ENCODE data around the gene CAPZB.

CAPZB gene

GRCh38 chr1:19480282-19480681, 5.1 kb downstream of the CAPZB start:
- TF ChIP-seq GATA3 (IDR thresholded peaks at IDR 0.05; ENCODE audit: low read depth, low read length) (no peak), GATA2 (IDR thresholded peaks at IDR 0.05; ENCODE audit: low read depth, low read length) (no peak)

- TF ChIP-seq GATA3 (IDR thresholded peaks at IDR 0.05; ENCODE audit: low read depth, low read length) (no peak), GATA2 (IDR thresholded peaks at IDR 0.05; ENCODE audit: low read depth, low read length) (no peak)
Observed at GRCh38 chr1:19479351-19480120, 5.8 kb downstream of the CAPZB start.

- TF ChIP-seq GATA2 (IDR thresholded peaks at IDR 0.05; ENCODE audit: low read depth, low read length): no peak
- TF ChIP-seq GATA3 (IDR thresholded peaks at IDR 0.05; ENCODE audit: low read depth, low read length): no peak
Observed at GRCh38 chr1:19478322-19478721, 7.0 kb downstream of the CAPZB start.

GRCh38 chr1:19477284-19478249, 7.8 kb downstream of the CAPZB start:
- no peak for TF ChIP-seq GATA3 (IDR thresholded peaks at IDR 0.05; ENCODE audit: low read depth, low read length)
- TF ChIP-seq GATA2 (IDR thresholded peaks at IDR 0.05; ENCODE audit: low read depth, low read length): no peak

- TF ChIP-seq GATA3 (IDR thresholded peaks at IDR 0.05; ENCODE audit: low read depth, low read length) (no peak), GATA2 (IDR thresholded peaks at IDR 0.05; ENCODE audit: low read depth, low read length) (no peak)
Observed at GRCh38 chr1:19476450-19477190, 8.7 kb downstream of the CAPZB start.

GRCh38 chr1:19475296-19475695, 10.0 kb downstream of the CAPZB start:
- TF ChIP-seq GATA3 (IDR thresholded peaks at IDR 0.05; ENCODE audit: low read depth, low read length) (no peak), GATA2 (IDR thresholded peaks at IDR 0.05; ENCODE audit: low read depth, low read length) (no peak)

GRCh38 chr1:19472174-19472573, 13.2 kb downstream of the CAPZB start:
- no peak for TF ChIP-seq GATA3 (IDR thresholded peaks at IDR 0.05; ENCODE audit: low read depth, low read length)
- no peak for TF ChIP-seq GATA2 (IDR thresholded peaks at IDR 0.05; ENCODE audit: low read depth, low read length)

GRCh38 chr1:19469004-19469403, 16.3 kb downstream of the CAPZB start:
- TF ChIP-seq GATA3 (IDR thresholded peaks at IDR 0.05; ENCODE audit: low read depth, low read length) (no peak), GATA2 (IDR thresholded peaks at IDR 0.05; ENCODE audit: low read depth, low read length) (no peak)

- no peak for TF ChIP-seq GATA3 (IDR thresholded peaks at IDR 0.05; ENCODE audit: low read depth, low read length)
Observed at GRCh38 chr1:19468397-19468956, 16.9 kb downstream of the CAPZB start.

- TF ChIP-seq GATA2 (IDR thresholded peaks at IDR 0.05; ENCODE audit: low read depth, low read length): no peak
Observed at GRCh38 chr1:19467199-19468187, 17.8 kb downstream of the CAPZB start.

GRCh38 chr1:19466112-19466561, 19.2 kb downstream of the CAPZB start:
- TF ChIP-seq GATA2 (IDR thresholded peaks at IDR 0.05; ENCODE audit: low read depth, low read length) (no peak), GATA3 (IDR thresholded peaks at IDR 0.05; ENCODE audit: low read depth, low read length) (no peak)

GRCh38 chr1:19465650-19466049, 19.7 kb downstream of the CAPZB start:
- TF ChIP-seq GATA2 (IDR thresholded peaks at IDR 0.05; ENCODE audit: low read depth, low read length) (no peak), GATA3 (IDR thresholded peaks at IDR 0.05; ENCODE audit: low read depth, low read length) (no peak)

- TF ChIP-seq GATA2 (IDR thresholded peaks at IDR 0.05; ENCODE audit: low read depth, low read length) (no peak), GATA3 (IDR thresholded peaks at IDR 0.05; ENCODE audit: low read depth, low read length) (no peak)
Observed at GRCh38 chr1:19465123-19465522, 20.2 kb downstream of the CAPZB start.
